ENCODE data around the gene SLC35G6. TPM values are rescaled to one million over a fixed set of nuclear protein-coding genes. Genes with fewer than 3 reads are reported as not detected.

SLC35G6 gene
- total RNA-seq, 1 donor: not detected

DNA sequence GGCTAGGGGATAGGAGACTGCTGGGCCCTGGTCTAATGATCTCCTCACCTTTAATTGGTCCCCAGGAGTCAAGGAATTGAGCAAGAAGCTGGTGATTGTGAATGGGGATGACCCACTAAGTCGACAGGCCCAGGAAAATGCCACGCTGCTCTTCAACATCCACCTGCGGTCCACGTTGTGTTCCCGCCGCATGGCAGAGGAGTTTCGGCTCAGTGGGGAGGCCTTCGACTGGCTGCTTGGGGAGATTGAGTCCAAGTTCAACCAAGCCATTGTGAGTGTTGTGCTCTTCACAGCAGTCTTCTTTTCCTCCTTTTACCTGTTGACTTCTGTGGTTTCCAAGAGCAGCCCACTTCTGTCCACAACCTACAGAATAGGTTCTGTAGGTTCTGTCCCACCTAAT, 22.3 kb downstream of the SLC35G6 start:
- peaks cover 91% of the 10 kb centered on the region for H3K36me3 ChIP-seq (ENCODE audit: insufficient read depth, low read length)
- H3K27ac ChIP-seq (ENCODE audit: low read depth, low read length): no peak overlapping the region
- no peak overlapping the region for H3K4me3 ChIP-seq (ENCODE audit: insufficient read depth, low read length)

DNA sequence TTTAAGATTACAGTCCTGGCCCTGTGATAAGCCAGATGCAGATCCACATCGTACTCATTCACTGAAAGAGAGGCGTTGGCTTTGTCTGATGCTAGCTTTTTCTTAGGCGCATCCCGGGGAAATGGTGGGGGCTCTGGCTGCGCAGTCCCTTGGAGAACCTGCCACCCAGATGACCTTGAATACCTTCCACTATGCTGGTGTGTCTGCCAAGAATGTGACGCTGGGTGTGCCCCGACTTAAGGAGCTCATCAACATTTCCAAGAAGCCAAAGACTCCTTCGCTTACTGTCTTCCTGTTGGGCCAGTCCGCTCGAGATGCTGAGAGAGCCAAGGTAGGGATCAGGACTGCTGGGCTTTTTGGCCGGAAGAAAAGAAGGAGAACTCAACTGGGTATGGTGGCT, 26.9 kb downstream of the SLC35G6 start:
- H3K4me3 ChIP-seq (ENCODE audit: insufficient read depth, low read length): no peak overlapping the region
- no peak overlapping the region for H3K4me2 ChIP-seq (ENCODE audit: insufficient read depth, low read length)
- no peaks in the 10 kb centered on the region for H3K27me3 ChIP-seq (ENCODE audit: insufficient read depth, low read length)
- H3K27ac ChIP-seq (ENCODE audit: low read depth, low read length): no peak overlapping the region
- peaks cover 3% of the 10 kb centered on the region for H3K79me2 ChIP-seq (ENCODE audit: insufficient read depth, low read length)
- H4K20me1 ChIP-seq (ENCODE audit: insufficient read depth, low read length): peaks cover 8% of the 10 kb centered on the region
- peaks cover 94% of the 10 kb centered on the region for H3K36me3 ChIP-seq (ENCODE audit: insufficient read depth, low read length)
- DNase-seq (ENCODE audit: insufficient read length, low spot score, missing footprints): no peak
- no peaks in the 10 kb centered on the region for H3K4me1 ChIP-seq (ENCODE audit: insufficient read depth, low read length)
- H2AFZ ChIP-seq (ENCODE audit: low read length): no peak overlapping the region
- H3K9me3 ChIP-seq (ENCODE audit: low read depth, low read length): no peaks in the 10 kb centered on the region
- TF ChIP-seq, protein P1, sequence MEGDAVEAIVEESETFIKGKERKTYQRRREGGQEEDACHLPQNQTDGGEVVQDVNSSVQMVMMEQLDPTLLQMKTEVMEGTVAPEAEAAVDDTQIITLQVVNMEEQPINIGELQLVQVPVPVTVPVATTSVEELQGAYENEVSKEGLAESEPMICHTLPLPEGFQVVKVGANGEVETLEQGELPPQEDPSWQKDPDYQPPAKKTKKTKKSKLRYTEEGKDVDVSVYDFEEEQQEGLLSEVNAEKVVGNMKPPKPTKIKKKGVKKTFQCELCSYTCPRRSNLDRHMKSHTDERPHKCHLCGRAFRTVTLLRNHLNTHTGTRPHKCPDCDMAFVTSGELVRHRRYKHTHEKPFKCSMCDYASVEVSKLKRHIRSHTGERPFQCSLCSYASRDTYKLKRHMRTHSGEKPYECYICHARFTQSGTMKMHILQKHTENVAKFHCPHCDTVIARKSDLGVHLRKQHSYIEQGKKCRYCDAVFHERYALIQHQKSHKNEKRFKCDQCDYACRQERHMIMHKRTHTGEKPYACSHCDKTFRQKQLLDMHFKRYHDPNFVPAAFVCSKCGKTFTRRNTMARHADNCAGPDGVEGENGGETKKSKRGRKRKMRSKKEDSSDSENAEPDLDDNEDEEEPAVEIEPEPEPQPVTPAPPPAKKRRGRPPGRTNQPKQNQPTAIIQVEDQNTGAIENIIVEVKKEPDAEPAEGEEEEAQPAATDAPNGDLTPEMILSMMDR (IDR thresholded peaks at IDR 0.05; ENCODE audit: extremely low read depth, low read depth, low read length): no peak

More for the DNA sequence above, 22.3 kb downstream of the SLC35G6 start:
- Histone ChIP-seq H3K4me1 (ENCODE audit: insufficient read depth, low read length) (no peaks in the 10 kb centered on the region), H3K9me3 (ENCODE audit: low read depth, low read length) (no peaks in the 10 kb centered on the region), H4K20me1 (ENCODE audit: insufficient read depth, low read length) (peaks cover 23% of the 10 kb centered on the region), H2AFZ (ENCODE audit: low read length) (no peak overlapping the region), H3K79me2 (ENCODE audit: insufficient read depth, low read length) (peaks cover 19% of the 10 kb centered on the region), H3K4me2 (ENCODE audit: insufficient read depth, low read length) (no peak overlapping the region), H3K27me3 (ENCODE audit: insufficient read depth, low read length) (no peaks in the 10 kb centered on the region)
- DNase-seq (ENCODE audit: insufficient read length, low spot score, missing footprints): no peak
- TF ChIP-seq, protein P1 (IDR thresholded peaks at IDR 0.05; ENCODE audit: extremely low read depth, low read depth, low read length): no peak

GRCh38 chr17:7508846-7509245, 27.6 kb downstream of the SLC35G6 start:
- Histone ChIP-seq H3K4me3 (ENCODE audit: insufficient read depth, low read length) (no peak overlapping the region), H4K20me1 (ENCODE audit: insufficient read depth, low read length) (peaks cover 6% of the 10 kb centered on the region), H3K9me3 (ENCODE audit: low read depth, low read length) (no peaks in the 10 kb centered on the region), H3K27ac (ENCODE audit: low read depth, low read length) (no peak overlapping the region), H3K4me2 (ENCODE audit: insufficient read depth, low read length) (no peak overlapping the region), H3K27me3 (ENCODE audit: insufficient read depth, low read length) (no peaks in the 10 kb centered on the region), H3K36me3 (ENCODE audit: insufficient read depth, low read length) (peaks cover 94% of the 10 kb centered on the region), H2AFZ (ENCODE audit: low read length) (no peak overlapping the region), H3K4me1 (ENCODE audit: insufficient read depth, low read length) (no peaks in the 10 kb centered on the region), H3K79me2 (ENCODE audit: insufficient read depth, low read length) (peaks cover 3% of the 10 kb centered on the region)
- DNase-seq (ENCODE audit: insufficient read length, low spot score, missing footprints): no peak
- TF ChIP-seq, protein P1 (IDR thresholded peaks at IDR 0.05; ENCODE audit: extremely low read depth, low read depth, low read length): no peak

DNA sequence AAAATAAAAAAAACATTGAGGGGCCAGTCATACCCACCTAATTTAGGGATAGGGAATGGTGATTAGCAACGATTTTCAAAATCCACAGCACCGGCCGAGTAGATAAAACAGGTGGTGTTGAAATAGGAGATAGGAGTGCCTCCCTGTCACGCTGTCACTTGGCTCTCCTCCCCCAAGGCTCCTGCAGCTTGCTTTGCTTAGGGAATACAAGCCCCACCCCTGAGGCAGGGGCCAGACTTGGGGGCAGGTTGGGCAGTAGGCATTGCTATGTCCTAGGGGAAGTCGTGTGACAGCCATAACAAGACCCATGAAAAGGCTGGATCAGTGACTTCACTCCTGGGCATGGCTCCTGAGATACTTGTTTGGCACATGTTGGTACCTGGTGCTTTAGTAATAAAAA, 28.7 kb downstream of the SLC35G6 start:
- TF ChIP-seq, protein P1 (IDR thresholded peaks at IDR 0.05; ENCODE audit: extremely low read depth, low read depth, low read length): no peak
- Histone ChIP-seq H3K9me3 (ENCODE audit: low read depth, low read length) (no peaks in the 10 kb centered on the region), H2AFZ (ENCODE audit: low read length) (no peak overlapping the region), H3K4me1 (ENCODE audit: insufficient read depth, low read length) (no peaks in the 10 kb centered on the region), H4K20me1 (ENCODE audit: insufficient read depth, low read length) (peaks cover 6% of the 10 kb centered on the region), H3K36me3 (ENCODE audit: insufficient read depth, low read length) (peaks cover 94% of the 10 kb centered on the region), H3K27me3 (ENCODE audit: insufficient read depth, low read length) (no peaks in the 10 kb centered on the region), H3K4me2 (ENCODE audit: insufficient read depth, low read length) (no peak overlapping the region), H3K4me3 (ENCODE audit: insufficient read depth, low read length) (no peak overlapping the region), H3K79me2 (ENCODE audit: insufficient read depth, low read length) (peaks cover 3% of the 10 kb centered on the region), H3K27ac (ENCODE audit: low read depth, low read length) (no peak overlapping the region)
- DNase-seq (ENCODE audit: insufficient read length, low spot score, missing footprints): no peak

Data from osteoblast (primary cell).